GM10266 (cell line): ENCODE measurements around the gene KIAA0825.

Source experiments
- DNase-seq: peaks from one replicate; pipeline ENCODE4 v3.0.0; 2012; ENCODE audit errors: extremely low spot score
- CTCF ChIP-seq: IDR thresholded peaks from 2 replicates; pipeline ENCODE4 v1.5.1; 2012; ENCODE audit warnings: mild to moderate bottlenecking, low read depth; ENCODE audit not compliant: control insufficient read depth, insufficient read depth; ENCODE audit errors: missing control alignments

The KIAA0825 gene

GRCh38 chr5:94274707-94275106 lies 343.7 kb downstream of the KIAA0825 start:
- no peak for DNase-seq
- no peak for TF ChIP-seq CTCF

- no peak for DNase-seq
- TF ChIP-seq CTCF: no peak
These were observed 350.2 kb downstream of the KIAA0825 start for GRCh38 chr5:94268226-94268625.

GRCh38 chr5:94267350-94267899 lies 351.0 kb downstream of the KIAA0825 start:
- TF ChIP-seq CTCF: no peak
- DNase-seq: no peak

GRCh38 chr5:94266170-94266569 lies 352.2 kb downstream of the KIAA0825 start:
- no peak for TF ChIP-seq CTCF
- no peak for DNase-seq

- DNase-seq: peak; percentile 3
- no peak for TF ChIP-seq CTCF
These were observed 355.3 kb downstream of the KIAA0825 start for GRCh38 chr5:94263068-94263467.

- TF ChIP-seq CTCF: no peak
- no peak for DNase-seq
These were observed 358.3 kb downstream of the KIAA0825 start for GRCh38 chr5:94260096-94260495.

- DNase-seq: no peak
- no peak for TF ChIP-seq CTCF
These were observed 364.2 kb downstream of the KIAA0825 start for GRCh38 chr5:94254214-94254613.
